Heart left ventricle (tissue), 16 donors: Measurements from ENCODE around the gene GSK3A. TPM values are rescaled to one million over a fixed set of nuclear protein-coding genes. Genes with fewer than 3 reads are reported as not detected.

Experiments used
- ATAC-seq, 4 donors: fragments of 200-7000 bp; cut with Tn5 transposase; one replicate each; pipeline ENCODE4 v1.9.1; 2020 to 2022; ENCODE audit warnings: moderate library complexity in 4 of 4, mild to moderate bottlenecking in 3 of 4, moderate number of reproducible peaks in 1 of 4
- DNase-seq, 5 donors: peaks; one replicate each; pipeline ENCODE4 v3.0.0-alpha.2; 2020
- H3K27ac ChIP-seq, 12 donors: fragments of 200-600 bp; sonication (generic) in 4 of 12; one replicate each; pipeline versions ENCODE4 v1.5.0 to v1.8.0; 2016 to 2022; ENCODE audit warnings: mild to moderate bottlenecking in 2 of 12
- H3K27me3 ChIP-seq, 9 donors: fragments of 200-600 bp; sonication (generic) in 2 of 9; one replicate each; pipeline versions ENCODE4 v1.5.1 to v1.8.0; 2016 to 2022; ENCODE audit warnings: mild to moderate bottlenecking in 3 of 9
- H3K36me3 ChIP-seq, 9 donors: fragments of 200-600 bp; sonication (generic) in 2 of 9; one replicate each; pipeline versions ENCODE4 v1.5.0 to v1.8.0; 2018 to 2022; ENCODE audit warnings: mild to moderate bottlenecking in 2 of 9
- H3K4me1 ChIP-seq, 12 donors: fragments of 200-600 bp; sonication (generic) in 4 of 12; one replicate each; pipeline versions ENCODE4 v1.5.0 to v1.8.0; 2016 to 2022; ENCODE audit warnings: mild to moderate bottlenecking in 3 of 12
- H3K4me3 ChIP-seq, 12 donors: fragments of 200-600 bp; sonication (generic) in 4 of 12; one replicate each; pipeline versions ENCODE4 v1.5.0 to v1.8.0; 2017 to 2022; ENCODE audit warnings: mild to moderate bottlenecking in 9 of 12, moderate library complexity in 4 of 12
- H3K9me3 ChIP-seq, 12 donors: fragments of 200-600 bp; sonication (generic) in 4 of 12; one replicate each; pipeline versions ENCODE4 v1.5.0 to v1.8.0; 2016 to 2022; ENCODE audit warnings: mild to moderate bottlenecking in 1 of 12
- CTCF ChIP-seq, 12 donors: fragments of 200-600 bp; sonication (generic) in 4 of 12; IDR thresholded peaks; one replicate each; pipeline versions ENCODE4 v1.5.0 to v1.8.0; 2018 to 2022; ENCODE audit warnings: antibody characterized with exemption in 12 of 12, mild to moderate bottlenecking in 5 of 12
- POLR2A ChIP-seq, 2 donors: fragments of 450-650 bp; IDR thresholded peaks; one replicate each; pipeline ENCODE4 v1.6.1; 2017; ENCODE audit warnings: antibody characterized with exemption in 2 of 2, mild to moderate bottlenecking in 2 of 2, moderate library complexity in 2 of 2
- WGBS, 4 donors: extraction: QIAGEN DNeasy Blood & Tissue Kit in 2 of 4; methylation state at CpG; one replicate each; pipeline versions ENCODE4 v1.1.5 to v1.1.7; 2013 to 2018; 5-methylcytosine and 5-hydroxymethylcytosine counted together
- intact Hi-C, 10 donors: fragments of 100-400 bp; cut with DNase I; formaldehyde crosslinking; loops; one replicate each; pipeline versions ENCODE4 v1.11.1 to v1.14.2; 2022
- polyA plus RNA-seq, 2 donors: library from polyadenylated mRNA; stranded (reverse); fragments of 200-250 nt; gene quantifications; one replicate each; pipeline ENCODE4 v1.2.3, GENCODE V29; 2013
- total RNA-seq, 9 donors: library from RNA; depleted of rRNA in 2 of 9; stranded (reverse); fragments of >200 nt in 2 of 9; fragmentation: NEBNext Ultra II Directional in 3 of 9; extraction: Animal tissue kit (Norgen Biotek cat#: 25700) in 3 of 9; gene quantifications; one replicate each; pipeline versions ENCODE4 v1.1.0 to v1.2.4, GENCODE V29; 2016 to 2023
- donor health status: ischemic (EF 13 %, LVEDD 7.1; RV severe dilation, severe dysfunction).
- donor health status: healthy with polysubstance abuse.
- donor health status: DM: no; HTN: yes; CAD: no.
- donor health status: DM: no; HTN: no; CAD: no.
- donor health status: ischemic (EF 25% LVEDD 6.9; RV normal size, moderate dysfunction).
- donor health status: ischemic (EF 25% LVEDD 5.7; RV mildly dilated, moderate dysfunction).
- donor health status: healthy.
- donor health status: DM: yes; HTN: yes; CAD: no.
- donor health status: ischemic (EF 35%, LVEDD 5.7; RV mildly dilated, moderate dysfunction).
- donor health status: nonischemic (EF 11% LVEDD 7.7; RV severe dilation, severe dysfunction).
- donor health status: DM: yes; HTN: yes; CAD: no.
- donor health status: PGD.
- donor health status: ischemic (EF 29% LVEDD 5.4; RV normal size, mild dysfunction).
- donor health status: nonischemic (EF 23%, LVEDD 6.1; RV moderate dilation, normal function).

Gene GSK3A
- total and polyA plus RNA-seq, 11 donors: 22.5 to 76.5 (median 38.8) TPM

- no peak overlapping the region for H3K27ac ChIP-seq
- DNase-seq (peak in 1 of 5 donors; percentile 1), ATAC-seq (no peak)
- WGBS, 4 donors: 87 to 98% (median 89%) methylated on average over 4 to 6 of the region's 6 CpGs
- no peaks in the 10 kb centered on the region for H3K27me3 ChIP-seq
- H3K4me1 ChIP-seq: peaks cover 0 to 72% (median 7%) of the 10 kb centered on the region in 12 donors
- TF ChIP-seq CTCF (IDR thresholded peaks at IDR 0.05) (no peak), POLR2A (IDR thresholded peaks at IDR 0.05) (no peak)
- no peaks in the 10 kb centered on the region for H3K9me3 ChIP-seq
- intact Hi-C loops: no loop called here
- no peak overlapping the region for H3K4me3 ChIP-seq
- peaks cover 0 to 93% (median 77%) of the 10 kb centered on the region in 9 donors for H3K36me3 ChIP-seq
Observed at GRCh38 chr19:42204664-42205063, 37.7 kb downstream of the GSK3A start.

DNA sequence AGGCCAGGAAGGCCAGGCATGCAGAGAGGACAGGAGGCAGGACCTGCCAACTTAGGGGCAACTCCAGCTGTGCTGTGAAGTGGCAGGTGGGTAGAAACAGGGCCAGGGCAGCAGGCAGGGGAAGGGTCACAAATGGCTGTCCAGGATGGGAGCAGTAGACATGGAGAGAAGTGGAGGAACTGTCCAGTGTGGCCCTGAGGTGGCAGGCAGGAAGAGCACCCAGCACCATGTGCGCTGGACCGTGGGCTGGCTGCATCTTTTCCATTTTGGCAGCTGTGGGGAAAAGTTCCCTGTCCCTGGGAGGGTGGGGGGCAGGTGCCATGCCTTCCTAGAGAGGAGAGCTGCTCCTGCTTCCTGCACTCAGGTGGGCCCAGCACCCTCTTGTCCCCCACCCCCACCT, 38.7 kb downstream of the GSK3A start:
- H3K36me3 ChIP-seq: peaks cover 0 to 93% (median 76%) of the 10 kb centered on the region in 9 donors
- TF ChIP-seq CTCF (IDR thresholded peaks at IDR 0.05) (no peak), POLR2A (IDR thresholded peaks at IDR 0.05) (no peak)
- no peak overlapping the region for H3K4me3 ChIP-seq
- peak overlapping the region in 1 of 12 donors; percentile 97 for H3K27ac ChIP-seq
- peaks cover 0 to 73% (median 12%) of the 10 kb centered on the region in 12 donors for H3K4me1 ChIP-seq
- DNase-seq: no peak
- intact Hi-C loops: no loop called here
- H3K27me3 ChIP-seq: no peaks in the 10 kb centered on the region
- 86 to 100% (median 94%) methylated on average over 2 of the region's 2 CpGs for WGBS, 4 donors
- no peak for ATAC-seq
- no peaks in the 10 kb centered on the region for H3K9me3 ChIP-seq

DNA sequence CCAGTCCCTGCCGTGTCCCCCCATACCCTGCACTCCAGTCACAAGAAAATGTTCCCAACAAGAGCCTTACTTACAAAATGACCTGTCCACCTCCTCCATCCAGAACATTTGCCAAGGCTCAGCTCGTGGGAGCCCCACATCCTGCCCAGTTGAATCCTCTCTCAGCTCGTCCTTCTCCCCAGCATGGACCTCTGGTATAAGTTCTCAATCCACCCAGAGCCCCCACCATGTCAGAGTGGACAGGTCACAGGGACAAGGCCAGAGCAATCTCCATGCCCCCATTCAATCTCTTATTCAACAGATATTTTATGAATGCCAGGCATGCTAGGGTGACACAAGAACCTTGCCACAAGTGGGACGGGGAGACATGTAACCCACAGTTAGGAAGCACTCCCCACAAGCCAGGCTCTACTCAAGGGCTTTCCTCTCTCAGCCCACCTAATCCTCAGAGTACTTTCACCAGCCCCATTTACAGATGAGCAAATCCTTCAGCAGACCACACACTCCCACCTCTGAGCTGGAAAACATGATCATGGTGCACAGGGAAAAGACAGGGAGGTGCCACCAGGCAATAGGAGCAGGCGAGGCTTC, 40.0 kb downstream of the GSK3A start:
- H3K9me3 ChIP-seq: no peaks in the 10 kb centered on the region
- H3K27me3 ChIP-seq: no peaks in the 10 kb centered on the region
- H3K36me3 ChIP-seq: peaks cover 0 to 90% (median 70%) of the 10 kb centered on the region in 9 donors
- peak overlapping the region in 4 of 12 donors; percentile 39 to 97 (median 58) for H3K27ac ChIP-seq
- DNase-seq: no peak
- H3K4me3 ChIP-seq: peak overlapping the region in 1 of 12 donors; percentile 44
- TF ChIP-seq CTCF (IDR thresholded peaks at IDR 0.05) (no peak), POLR2A (IDR thresholded peaks at IDR 0.05) (no peak)
- peaks cover 0 to 71% (median 12%) of the 10 kb centered on the region in 12 donors for H3K4me1 ChIP-seq
- ATAC-seq: no peak
- 79 to 89% (median 85%) methylated on average over 5 of the region's 5 CpGs for WGBS, 4 donors
- intact Hi-C loops: no loop called here

- WGBS, 4 donors: 73 to 90% (median 77%) methylated on average over 6 of the region's 6 CpGs
- Histone ChIP-seq H3K27ac (peak overlapping the region in 6 of 12 donors; percentile 30 to 97 (median 52)), H3K9me3 (no peaks in the 10 kb centered on the region), H3K4me1 (peaks cover 0 to 71% (median 12%) of the 10 kb centered on the region in 12 donors), H3K4me3 (peak overlapping the region in 1 of 12 donors; percentile 44), H3K36me3 (peaks cover 0 to 88% (median 66%) of the 10 kb centered on the region in 9 donors), H3K27me3 (no peaks in the 10 kb centered on the region)
- peak; percentile 41 to 75 (median 60) for ATAC-seq
- TF ChIP-seq POLR2A (IDR thresholded peaks at IDR 0.05): no peak
- TF ChIP-seq CTCF (IDR thresholded peaks at IDR 0.05): no peak
- peak in 4 of 5 donors; percentile 42 to 80 (median 51) for DNase-seq
- intact Hi-C loops: no loop called here
Observed at GRCh38 chr19:42201489-42202289, 40.7 kb downstream of the GSK3A start.
